RWPE2 (cell line): Measurements from ENCODE around the gene STEAP4.
"Not testable (repeated sequence)": the region's sequence is repeated elsewhere in the genome, so short reads cannot be mapped to it uniquely, and the experiment has no call there.

Source experiments
- ATAC-seq: fragments of 200-7000 bp; cut with Tn5 transposase; 3 replicates; pipeline ENCODE4 v1.9.1; 2021; ENCODE audit warnings: low read depth
- DNase-seq: peaks from one replicate; pipeline ENCODE4 v3.0.0-alpha.2; 2020; ENCODE audit warnings: low spot score
- H3K27ac ChIP-seq: fragments of 450-650 bp; 2 replicates; pipeline ENCODE4 v1.5.1; 2017; ENCODE audit warnings: mild to moderate bottlenecking; ENCODE audit not compliant: poor library complexity, severe bottlenecking
- H3K27me3 ChIP-seq: fragments of 250-450 bp; sonication (Bioruptor Pico); 2 replicates; pipeline ENCODE4 v1.5.1; 2021; ENCODE audit warnings: mild to moderate bottlenecking, moderate library complexity; ENCODE audit not compliant: insufficient read depth, poor library complexity, severe bottlenecking
- H3K36me3 ChIP-seq: fragments of 250-450 bp; sonication (Bioruptor Pico); 2 replicates; pipeline ENCODE4 v1.5.1; 2020; ENCODE audit warnings: low read depth, mild to moderate bottlenecking, moderate library complexity
- H3K4me1 ChIP-seq: fragments of 250-450 bp; sonication (Bioruptor Pico); 2 replicates; pipeline ENCODE4 v1.5.1; 2021; ENCODE audit warnings: mild to moderate bottlenecking, moderate library complexity; ENCODE audit not compliant: insufficient read depth, poor library complexity, severe bottlenecking
- H3K4me3 ChIP-seq: fragments of 250-450 bp; sonication (Bioruptor Pico); 2 replicates; pipeline ENCODE4 v1.5.1; 2021; ENCODE audit warnings: mild to moderate bottlenecking, moderate library complexity; ENCODE audit not compliant: severe bottlenecking
- H3K9me3 ChIP-seq: fragments of 250-450 bp; sonication (Bioruptor Pico); 2 replicates; pipeline ENCODE4 v1.5.1; 2021; ENCODE audit warnings: mild to moderate bottlenecking, moderate library complexity; ENCODE audit not compliant: severe bottlenecking
- TF ChIP-seq, protein P1 (sequence below): fragments of 450-650 bp; IDR thresholded peaks from one replicate; pipeline ENCODE4 v1.5.1; 2017; ENCODE audit warnings: mild to moderate bottlenecking, moderate library complexity; ENCODE audit not compliant: poor library complexity, severe bottlenecking

The STEAP4 gene

DNA sequence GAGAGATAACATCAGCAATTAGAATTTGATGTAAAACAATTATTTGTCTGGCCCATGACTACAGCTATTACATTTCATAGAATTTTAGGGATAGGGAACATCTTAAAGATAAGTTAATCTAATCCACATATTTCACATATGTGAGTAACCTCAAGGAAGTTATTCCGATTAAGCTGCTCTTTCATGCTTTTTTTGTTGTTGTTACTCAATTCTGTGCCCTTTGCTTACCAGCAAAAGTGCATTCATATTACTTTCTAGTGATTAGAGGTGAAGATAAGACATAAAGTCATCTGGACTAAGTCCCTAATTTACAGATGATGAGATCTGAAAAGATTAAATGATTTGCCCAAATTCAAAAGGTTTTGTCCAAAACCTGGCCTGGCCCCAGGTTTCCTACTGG, 46.0 kb downstream of the STEAP4 start:
- TF ChIP-seq, protein P1, sequence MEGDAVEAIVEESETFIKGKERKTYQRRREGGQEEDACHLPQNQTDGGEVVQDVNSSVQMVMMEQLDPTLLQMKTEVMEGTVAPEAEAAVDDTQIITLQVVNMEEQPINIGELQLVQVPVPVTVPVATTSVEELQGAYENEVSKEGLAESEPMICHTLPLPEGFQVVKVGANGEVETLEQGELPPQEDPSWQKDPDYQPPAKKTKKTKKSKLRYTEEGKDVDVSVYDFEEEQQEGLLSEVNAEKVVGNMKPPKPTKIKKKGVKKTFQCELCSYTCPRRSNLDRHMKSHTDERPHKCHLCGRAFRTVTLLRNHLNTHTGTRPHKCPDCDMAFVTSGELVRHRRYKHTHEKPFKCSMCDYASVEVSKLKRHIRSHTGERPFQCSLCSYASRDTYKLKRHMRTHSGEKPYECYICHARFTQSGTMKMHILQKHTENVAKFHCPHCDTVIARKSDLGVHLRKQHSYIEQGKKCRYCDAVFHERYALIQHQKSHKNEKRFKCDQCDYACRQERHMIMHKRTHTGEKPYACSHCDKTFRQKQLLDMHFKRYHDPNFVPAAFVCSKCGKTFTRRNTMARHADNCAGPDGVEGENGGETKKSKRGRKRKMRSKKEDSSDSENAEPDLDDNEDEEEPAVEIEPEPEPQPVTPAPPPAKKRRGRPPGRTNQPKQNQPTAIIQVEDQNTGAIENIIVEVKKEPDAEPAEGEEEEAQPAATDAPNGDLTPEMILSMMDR, result no peak
- no peak for DNase-seq
- no peak for ATAC-seq

DNA sequence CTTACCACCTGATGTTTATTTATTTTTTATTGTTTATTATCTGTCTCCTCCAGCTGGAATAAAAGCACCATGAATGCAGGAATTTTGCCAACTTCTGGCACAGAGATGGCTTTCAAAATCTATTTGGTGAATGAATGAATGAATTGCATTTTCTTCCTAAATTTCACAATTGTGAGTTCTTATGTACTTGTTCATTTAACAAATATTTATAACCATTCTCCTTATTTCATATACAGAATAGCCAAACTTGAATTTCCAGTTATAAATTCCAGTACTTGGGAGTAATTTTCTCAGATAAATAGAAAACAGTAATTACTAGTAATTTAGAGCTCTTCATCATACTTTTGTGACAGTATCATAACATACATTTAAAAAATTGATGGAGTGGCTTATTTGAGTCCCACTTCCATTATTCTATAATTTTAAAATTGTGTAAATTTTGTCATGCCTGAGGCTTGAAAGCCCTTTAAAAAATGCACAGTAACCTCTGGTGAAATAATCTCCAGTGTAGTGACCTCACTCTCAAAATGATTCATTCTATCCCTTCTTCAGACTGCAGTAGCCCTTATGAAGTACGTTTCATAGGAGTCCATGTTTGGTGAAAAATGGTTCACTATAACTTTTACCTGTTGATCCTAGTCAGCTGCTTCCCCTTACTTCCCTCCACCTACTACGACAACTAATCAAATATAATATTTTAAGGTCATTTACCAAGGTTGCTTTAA, 46.9 kb downstream of the STEAP4 start:
- TF ChIP-seq, protein P1, result no peak
- no peak for ATAC-seq
- Histone ChIP-seq H3K36me3 (no peaks in the 10 kb centered on the region), H3K9me3 (no peaks in the 10 kb centered on the region), H3K4me1 (peaks cover 3% of the 10 kb centered on the region), H3K27me3 (no peaks in the 10 kb centered on the region), H3K4me3 (no peak overlapping the region), H3K27ac (no peak overlapping the region)
- no peak for DNase-seq

More for the DNA sequence above, 46.0 kb downstream of the STEAP4 start:
- Histone ChIP-seq H3K27ac (no peak overlapping the region), H3K4me3 (no peak overlapping the region), H3K4me1 (no peaks in the 10 kb centered on the region), H3K27me3 (no peaks in the 10 kb centered on the region), H3K9me3 (no peaks in the 10 kb centered on the region), H3K36me3 (no peaks in the 10 kb centered on the region)

DNA sequence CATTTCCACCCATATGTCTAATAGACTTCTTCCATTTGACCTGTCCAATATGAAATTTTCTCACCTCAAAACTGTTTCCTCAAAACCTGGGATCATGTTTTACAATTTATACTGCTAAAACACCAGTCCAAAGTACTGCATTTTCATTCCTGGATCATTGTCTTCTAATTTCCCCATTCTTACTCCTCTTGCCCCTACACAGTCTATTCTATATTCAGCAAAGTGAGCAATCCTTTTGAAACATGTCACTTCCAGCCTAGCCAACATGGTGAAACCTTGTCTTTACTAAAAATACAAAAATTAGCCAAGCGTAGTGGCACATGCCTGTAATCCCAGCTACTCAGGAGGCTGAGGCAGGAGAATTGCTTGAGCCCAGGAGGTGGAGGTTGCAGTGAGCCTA, 48.4 kb downstream of the STEAP4 start:
- H3K36me3 ChIP-seq, H3K4me1 ChIP-seq, H3K27me3 ChIP-seq, H3K27ac ChIP-seq, DNase-seq, H3K4me3 ChIP-seq, H3K9me3 ChIP-seq, ATAC-seq: not testable (repeated sequence)

DNA sequence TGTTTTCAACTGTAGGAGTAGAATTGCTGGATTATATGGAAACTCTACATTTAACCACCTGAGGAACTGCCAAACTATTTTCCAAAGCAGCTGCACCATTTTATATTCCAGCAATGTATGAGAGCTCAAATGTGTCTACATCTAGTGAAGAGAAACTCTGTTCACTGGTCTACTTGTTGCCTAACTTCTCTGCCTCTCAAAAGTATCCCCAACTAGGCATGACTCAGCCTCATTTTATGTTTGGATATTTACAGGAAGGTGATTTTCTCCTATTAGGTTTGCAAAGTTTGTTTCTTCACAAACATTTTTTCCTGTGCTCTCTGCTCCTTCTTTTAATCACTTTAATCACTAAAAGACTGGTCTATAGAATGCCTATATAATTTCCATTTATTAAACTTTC, 49.8 kb downstream of the STEAP4 start:
- no peaks in the 10 kb centered on the region for H3K27me3 ChIP-seq
- no peaks in the 10 kb centered on the region for H3K9me3 ChIP-seq
- H3K4me1 ChIP-seq, result peaks cover 10% of the 10 kb centered on the region
- DNase-seq (no peak), ATAC-seq (no peak)
- H3K27ac ChIP-seq, result no peak overlapping the region
- no peaks in the 10 kb centered on the region for H3K36me3 ChIP-seq
- H3K4me3 ChIP-seq, result no peak overlapping the region
- TF ChIP-seq, protein P1, result no peak

DNA sequence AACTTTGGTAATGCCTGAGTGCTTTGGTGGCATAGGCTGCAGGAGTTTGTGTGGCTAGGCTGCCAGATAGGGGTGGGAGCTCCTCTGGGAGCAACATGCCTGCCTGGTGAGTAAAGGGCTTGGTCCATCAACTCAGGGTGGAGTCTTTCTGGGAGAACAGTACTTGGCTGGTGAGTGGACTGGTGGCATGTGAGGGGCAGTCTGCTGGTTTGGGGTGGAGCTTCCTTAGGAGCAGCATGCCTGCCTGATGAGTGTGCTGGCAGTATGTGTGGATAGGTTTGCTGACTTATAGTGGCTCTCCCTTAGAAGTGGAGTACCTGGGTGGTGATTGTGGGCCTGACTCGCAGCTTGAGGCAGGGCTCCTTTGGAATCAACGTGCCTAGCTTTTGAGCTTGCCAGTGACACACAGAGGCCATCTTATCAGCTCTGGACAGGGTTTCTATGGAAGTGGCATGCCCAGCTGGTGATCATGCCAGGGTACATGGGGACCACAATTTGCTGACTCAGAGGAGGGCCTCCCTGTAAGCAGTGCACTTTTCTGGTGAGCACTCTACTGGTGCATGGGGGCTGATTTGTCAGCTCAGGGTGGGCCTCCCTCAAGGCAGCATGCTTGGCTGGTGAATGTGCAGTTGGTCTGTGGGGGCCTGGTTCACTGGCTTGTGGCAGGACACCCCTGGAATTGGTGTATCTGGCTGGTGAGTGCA, 51.8 kb downstream of the STEAP4 start:
- DNase-seq (peak; percentile 84), ATAC-seq (peak; percentile 98)
- Histone ChIP-seq H3K36me3 (no peaks in the 10 kb centered on the region), H3K4me1 (peaks cover 10% of the 10 kb centered on the region), H3K9me3 (no peaks in the 10 kb centered on the region), H3K27me3 (no peaks in the 10 kb centered on the region), H3K27ac (peak overlapping the region; percentile 27), H3K4me3 (no peak overlapping the region)
- TF ChIP-seq, protein P1, result no peak
